GM12891 (cell line): ENCODE measurements around the gene MTO1.
"Not testable (repeated sequence)": the region's sequence is repeated elsewhere in the genome, so short reads cannot be mapped to it uniquely, and the experiment has no call there.

ENCODE experiments used
- DNase-seq: peaks from one replicate; pipeline ENCODE4 v3.0.0; 2011; ENCODE audit warnings: low spot score; ENCODE audit not compliant: insufficient read length
- FAIRE-seq: peaks from 2 replicates; lab custom pipeline; 2011; peaks lifted over from hg19 to GRCh38; lab: Jason Lieb, UNC
- PAX5 ChIP-seq: IDR thresholded peaks from 2 replicates; pipeline ENCODE4 v1.6.1; 2011; ENCODE audit warnings: low read length, moderate library complexity, mild to moderate bottlenecking; ENCODE audit not compliant: insufficient read depth, severe bottlenecking
- POLR2A ChIP-seq: IDR thresholded peaks from 2 replicates; pipeline ENCODE4 v1.6.1; 2011; ENCODE audit warnings: low read depth, low read length, control low read depth
- POLR2AphosphoS5 ChIP-seq: IDR thresholded peaks from 2 replicates; pipeline ENCODE4 v1.6.1; 2011; ENCODE audit warnings: low read depth, low read length, control low read depth
- POU2F2 ChIP-seq: IDR thresholded peaks from 2 replicates; pipeline ENCODE4 v1.6.1; 2011; ENCODE audit warnings: low read depth, mild to moderate bottlenecking, control low read depth, low read length, moderate library complexity
- SPI1 ChIP-seq: IDR thresholded peaks from 2 replicates; pipeline ENCODE4 v1.6.1; 2011; ENCODE audit warnings: low read depth, low read length, control low read depth
- TAF1 ChIP-seq: IDR thresholded peaks from 2 replicates; pipeline ENCODE4 v1.6.1; 2011; ENCODE audit warnings: low read depth, low read length, control low read depth

Gene MTO1

DNA sequence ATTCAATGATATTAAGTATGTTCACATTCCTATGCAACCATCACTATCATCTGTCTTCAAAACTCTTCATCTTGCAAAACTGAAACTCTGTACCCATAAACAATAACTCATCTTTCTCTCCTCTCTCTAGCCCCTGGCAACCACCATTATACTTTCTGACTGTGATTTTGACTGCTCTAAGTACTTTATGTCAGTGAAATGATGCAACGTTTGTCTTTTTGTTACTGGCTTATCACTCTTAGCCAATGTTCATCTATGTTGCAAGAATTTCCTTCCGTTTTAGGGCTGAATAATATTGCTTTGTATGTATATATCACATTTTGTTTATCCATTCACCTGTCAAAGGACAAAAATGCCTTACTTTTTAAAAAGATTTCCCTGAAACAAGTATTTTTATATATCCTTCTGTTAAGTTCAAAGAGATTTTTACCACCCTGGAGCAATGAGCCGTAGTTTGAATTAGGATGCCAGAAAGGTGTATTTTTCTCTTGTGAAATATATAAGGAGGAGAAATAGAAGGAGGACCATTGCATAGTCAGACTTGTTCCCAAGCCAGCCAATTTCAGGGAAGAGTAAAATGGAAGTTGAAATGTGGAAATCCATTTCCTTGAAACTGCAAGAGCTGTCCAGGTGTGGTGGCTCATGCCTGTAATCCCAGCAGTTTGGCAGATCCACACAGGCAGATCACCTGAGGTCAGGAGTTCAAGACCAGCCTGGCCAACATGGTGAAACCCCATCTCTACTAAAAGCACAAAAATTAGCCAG is 5.5 kb upstream of the MTO1 start:
- DNase-seq (no peak), FAIRE-seq (peak; percentile 40)
- TF ChIP-seq POLR2A (no peak), TAF1 (no peak), SPI1 (no peak), PAX5 (no peak), POLR2AphosphoS5 (no peak), POU2F2 (no peak)

DNA sequence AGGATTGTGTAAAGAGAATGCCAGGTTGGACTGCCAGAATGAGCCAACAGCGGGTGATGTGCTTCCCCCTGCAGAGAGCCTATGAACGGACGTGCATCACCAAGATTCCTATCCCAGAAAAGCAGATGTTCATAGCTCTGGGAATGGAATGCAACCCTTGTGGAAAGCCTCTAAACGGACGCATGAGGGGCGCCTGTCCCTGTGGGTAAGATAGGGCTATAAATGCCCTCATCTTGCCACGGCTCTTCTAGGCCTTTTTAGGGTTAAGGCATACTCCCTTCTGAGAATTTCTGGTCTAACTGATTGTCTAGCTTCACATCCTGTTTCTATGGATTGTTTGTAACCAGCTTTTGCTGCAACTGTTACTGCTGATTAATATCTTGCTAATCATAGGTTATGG is 2.1 kb upstream of the MTO1 start:
- not testable (repeated sequence) for DNase-seq
- peak; percentile 31; the same call in 1 of the 2 replicates for TF ChIP-seq SPI1
- FAIRE-seq = peak; percentile 13

DNA sequence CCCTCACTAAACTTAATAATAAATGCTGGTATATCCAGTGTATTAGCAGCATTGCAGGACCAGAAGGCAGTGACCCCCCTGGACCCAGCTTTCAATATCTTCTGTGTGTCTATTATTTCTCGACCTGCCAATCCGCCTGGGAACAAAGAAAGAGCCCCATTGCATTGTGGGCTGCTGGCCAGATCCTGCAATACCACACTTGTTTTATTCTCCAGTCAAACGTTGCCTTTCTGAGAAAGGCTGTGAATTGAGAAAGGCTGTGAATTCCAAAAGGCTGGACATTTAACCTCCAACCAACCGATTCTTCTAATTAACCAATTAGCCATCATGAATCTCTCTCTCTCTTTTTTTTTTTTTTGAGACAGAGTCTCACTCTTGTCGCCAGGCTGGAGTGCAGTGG is 1.5 kb upstream of the MTO1 start:
- DNase-seq = no peak
- no peak for FAIRE-seq
- TF ChIP-seq POU2F2 (no peak), PAX5 (no peak), POLR2A (no peak), SPI1 (no peak), TAF1 (no peak), POLR2AphosphoS5 (no peak)

DNA sequence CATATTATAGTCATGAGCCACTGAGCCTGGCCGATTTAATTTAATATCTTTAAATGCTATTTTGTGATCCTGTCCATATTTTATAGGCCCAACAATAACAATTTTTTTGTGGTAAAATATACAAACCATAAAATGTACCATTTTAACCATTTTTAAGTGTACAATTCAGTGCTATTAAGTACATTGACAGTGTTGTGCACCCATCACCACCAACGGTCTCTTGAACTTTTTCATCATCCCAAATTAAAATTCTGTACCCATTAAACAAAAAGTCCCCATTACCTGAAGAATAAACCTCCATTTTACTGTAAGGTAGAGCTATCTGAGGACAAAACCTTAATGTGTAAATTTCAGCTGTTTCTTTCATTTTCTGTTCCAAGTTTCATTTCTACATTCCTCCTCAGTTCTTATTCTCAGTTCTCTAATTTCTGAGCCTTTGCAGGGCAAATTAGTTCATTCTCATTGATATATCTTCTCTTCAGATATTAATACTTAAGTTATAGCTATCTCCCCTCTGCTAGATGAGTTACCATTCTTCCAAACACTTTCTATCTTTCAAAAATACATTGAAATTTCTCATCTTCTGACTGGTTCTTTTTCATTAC is 10.3 kb downstream of the MTO1 start:
- TF ChIP-seq POU2F2 (no peak), PAX5 (no peak), POLR2A (no peak), TAF1 (no peak), POLR2AphosphoS5 (no peak), SPI1 (peak; percentile 93)
- DNase-seq (no peak), FAIRE-seq (peak; percentile 81)

DNA sequence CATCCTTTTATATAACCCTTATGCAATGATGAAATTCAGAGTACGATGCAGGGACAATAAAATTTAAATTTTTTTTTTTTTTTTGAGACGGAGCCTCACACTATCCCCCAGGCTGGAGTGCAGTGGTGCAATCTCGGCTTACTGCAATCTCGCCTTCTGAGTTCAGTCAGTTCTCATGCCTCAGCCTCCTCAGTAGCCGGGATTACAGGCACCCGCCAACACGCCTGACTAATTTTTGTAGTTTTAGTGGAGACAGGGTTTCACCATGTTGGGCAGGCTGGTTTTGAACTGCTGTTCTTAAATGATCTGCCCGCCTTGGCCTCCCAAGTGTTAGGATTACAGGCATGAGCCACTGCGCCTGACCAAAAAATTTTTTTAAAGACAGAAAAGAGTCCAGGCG is 15.2 kb downstream of the MTO1 start:
- FAIRE-seq = no peak
- TF ChIP-seq SPI1 = no peak
- no peak for TF ChIP-seq TAF1
- no peak for TF ChIP-seq POLR2AphosphoS5
- no peak for TF ChIP-seq POU2F2
- TF ChIP-seq PAX5 = no peak
- TF ChIP-seq POLR2A = no peak

DNA sequence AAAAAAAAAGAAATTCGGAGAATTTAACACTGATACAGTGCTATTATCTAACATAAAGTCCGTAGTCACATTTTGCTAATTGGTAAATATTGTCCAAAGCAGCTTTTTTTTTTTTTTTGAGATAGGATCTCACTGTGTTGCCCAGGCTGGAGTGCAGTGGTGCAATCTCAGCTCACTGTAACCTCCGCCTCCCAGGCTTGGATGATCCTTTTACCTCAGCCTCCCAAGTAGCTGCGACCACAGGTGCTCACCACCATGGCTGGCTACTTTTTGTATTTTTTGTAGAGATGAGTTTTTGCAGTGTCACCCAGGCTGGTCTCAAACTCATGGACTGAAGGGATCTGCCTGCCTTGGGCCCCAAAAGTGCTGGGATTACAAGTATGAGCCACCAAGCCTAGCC is 15.9 kb downstream of the MTO1 start:
- DNase-seq = no peak
- no peak for FAIRE-seq
- TF ChIP-seq SPI1 = no peak
- TF ChIP-seq TAF1 = no peak
- TF ChIP-seq POU2F2 = no peak
- TF ChIP-seq POLR2AphosphoS5 = no peak
- no peak for TF ChIP-seq PAX5
- no peak for TF ChIP-seq POLR2A

More for the DNA sequence above, 15.2 kb downstream of the MTO1 start:
- no peak for DNase-seq

DNA sequence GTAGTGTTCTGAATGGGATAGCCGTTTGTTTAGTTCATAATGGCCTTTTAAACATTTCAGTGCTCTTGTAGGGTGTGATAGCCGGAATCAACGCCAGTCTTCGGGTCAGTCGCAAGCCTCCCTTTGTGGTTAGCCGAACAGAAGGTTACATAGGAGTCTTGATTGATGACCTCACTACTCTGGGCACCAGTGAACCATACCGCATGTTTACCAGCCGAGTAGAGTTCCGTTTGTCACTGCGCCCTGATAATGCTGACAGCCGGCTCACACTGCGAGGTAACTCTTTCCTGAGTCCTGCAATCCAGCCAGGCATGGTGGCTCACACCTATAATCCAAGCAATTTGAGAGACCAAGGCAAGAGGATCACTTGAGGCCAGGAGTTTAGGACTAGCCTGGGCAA is 20.4 kb downstream of the MTO1 start:
- no peak for TF ChIP-seq SPI1
- no peak for TF ChIP-seq POLR2A
- TF ChIP-seq TAF1 = no peak
- no peak for TF ChIP-seq PAX5
- TF ChIP-seq POU2F2 = no peak
- TF ChIP-seq POLR2AphosphoS5 = no peak
- DNase-seq = no peak
- FAIRE-seq = no peak

DNA sequence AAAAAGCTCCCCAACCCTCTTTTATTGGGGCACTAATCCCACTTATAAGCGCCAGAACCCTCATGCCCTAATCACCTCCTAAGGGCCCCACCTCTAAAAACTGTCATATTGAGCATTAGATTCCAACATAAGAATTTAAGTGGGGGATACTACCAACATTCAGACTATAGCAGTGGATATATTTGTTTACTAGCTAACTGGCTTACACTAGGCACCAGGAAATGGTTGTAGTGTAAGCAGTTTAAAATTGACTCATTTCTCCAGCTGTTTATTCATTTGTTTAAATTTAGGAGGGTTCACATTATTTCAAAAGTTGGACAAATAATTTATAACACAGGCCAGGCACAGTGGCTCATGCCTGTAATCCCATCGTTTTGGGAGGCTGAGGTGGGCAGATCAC is 22.9 kb downstream of the MTO1 start:
- FAIRE-seq (no peak), DNase-seq (no peak)
- no peak for TF ChIP-seq POU2F2
- no peak for TF ChIP-seq POLR2A
- TF ChIP-seq POLR2AphosphoS5 = no peak
- no peak for TF ChIP-seq SPI1

DNA sequence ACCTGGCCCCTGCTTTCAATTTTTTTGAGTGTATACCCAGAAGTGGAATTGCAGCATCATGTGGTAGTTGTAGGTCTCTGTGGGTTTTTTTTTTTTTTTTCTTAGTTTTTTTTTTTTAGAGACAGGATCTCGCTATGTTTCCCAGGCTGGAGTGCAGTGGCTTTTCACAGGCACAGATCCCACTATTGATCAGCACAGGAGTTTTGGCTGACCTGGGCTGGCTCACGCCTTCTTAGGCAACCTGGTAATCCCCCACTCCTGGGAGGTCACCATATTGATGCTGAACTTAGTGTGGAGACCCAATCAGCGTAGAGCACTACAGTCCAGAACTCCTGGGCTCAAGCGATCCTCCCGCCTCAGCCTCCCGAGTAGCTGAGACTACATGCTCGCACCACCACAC is 25.9 kb downstream of the MTO1 start:
- FAIRE-seq = no peak
- DNase-seq = no peak
- TF ChIP-seq SPI1 = no peak
- no peak for TF ChIP-seq TAF1
- TF ChIP-seq PAX5 = no peak
- no peak for TF ChIP-seq POLR2A
- no peak for TF ChIP-seq POLR2AphosphoS5
- TF ChIP-seq POU2F2 = no peak

DNA sequence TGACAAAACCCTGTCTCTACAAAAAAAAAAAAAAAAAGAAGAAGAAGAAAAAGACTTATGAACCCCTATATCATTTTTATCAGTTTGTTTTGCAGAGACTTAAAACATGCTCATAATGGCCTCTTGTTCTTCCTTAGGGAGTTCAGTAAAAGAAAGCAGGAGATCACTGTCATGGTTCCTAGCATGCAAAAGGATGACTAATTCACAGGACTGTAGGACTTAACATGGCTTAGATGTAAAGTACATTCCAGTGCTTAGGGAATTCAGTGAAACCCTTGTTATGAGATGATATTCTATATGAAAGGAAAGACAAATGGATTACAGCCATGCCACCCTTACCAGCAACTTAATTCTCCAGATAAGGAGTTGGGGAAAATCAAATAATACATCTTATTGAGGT is 29.8 kb downstream of the MTO1 start:
- no peak for FAIRE-seq

More for the DNA sequence above, 29.8 kb downstream of the MTO1 start:
- no peak for DNase-seq
- no peak for TF ChIP-seq POLR2A
- no peak for TF ChIP-seq POU2F2
